B cell (primary cell): Measurements from ENCODE around the gene ATG4B. TPM values are rescaled to one million over a fixed set of nuclear protein-coding genes. Genes with fewer than 3 reads are reported as not detected.
A peak's percentile ranks its signal among the peaks of the same experiment; 100 is the strongest.

Source experiments
- ATAC-seq: fragments of 200-7000 bp; cut with Tn5 transposase; one replicate; pipeline ENCODE4 v1.10.0; 2021; ENCODE audit warnings: low read depth, mild to moderate bottlenecking, moderate number of reproducible peaks, moderate library complexity
- CTCF ChIA-PET: fragments of 350-600 bp; sonication (Branson Sonifier 250); formaldehyde crosslinking; loops from one replicate; lab custom pipeline; 2021; ENCODE audit warnings: antibody characterized with exemption, inconsistent platforms; lab: Charles Lee
- POLR2A ChIA-PET: fragments of 350-600 bp; sonication (Branson Sonifier 250); formaldehyde crosslinking; loops from one replicate; lab custom pipeline; 2021; ENCODE audit warnings: antibody characterized with exemption; lab: Charles Lee
- DNase-seq: peaks from one replicate; pipeline ENCODE4 v3.0.0; 2013
- H2AFZ ChIP-seq: 2 replicates; pipeline ENCODE4 v1.6.1; 2012; ENCODE audit warnings: mild to moderate bottlenecking, low read depth, low read length; ENCODE audit not compliant: insufficient read depth, poor library complexity, severe bottlenecking
- H3K27ac ChIP-seq, 2 donors: 1 replicate in 1 of 2; 2 replicates in 1 of 2; pipeline ENCODE4 v1.5.1; 2012 to 2013; ENCODE audit warnings: low read length in 2 of 2, mild to moderate bottlenecking in 2 of 2, moderate library complexity in 1 of 2
- H3K27me3 ChIP-seq, 4 experiments: fragments of 200-600 bp in 1 of 4; sonication (generic) in 1 of 4; replicated peaks in 1 of 4; 1 replicate in 2 of 4; 2 replicates in 2 of 4; pipeline versions ENCODE4 v1.6.1 to v1.7.0; 2013 to 2016; ENCODE audit warnings: low read length in 3 of 4, mild to moderate bottlenecking in 2 of 4, mixed read lengths in 1 of 4, moderate library complexity in 1 of 4; ENCODE audit not compliant: insufficient read depth in 4 of 4, control insufficient read depth in 3 of 4; ENCODE audit errors: control extremely low read depth in 1 of 4
- H3K36me3 ChIP-seq, 2 experiments: replicated peaks in 1 of 2; 1 replicate in 1 of 2; 2 replicates in 1 of 2; pipeline versions ENCODE4 v1.6.1 to v1.7.1; 2013; ENCODE audit warnings: low read length in 1 of 2; ENCODE audit not compliant: insufficient read depth in 2 of 2, control insufficient read depth in 1 of 2; ENCODE audit errors: control extremely low read depth in 1 of 2, extremely low read depth in 1 of 2
- H3K4me1 ChIP-seq, 2 donors: fragments of 200-600 bp in 1 of 2; sonication (generic) in 1 of 2; 1 replicate in 1 of 2; 2 replicates in 1 of 2; pipeline versions ENCODE4 v1.5.1 to v1.6.1; 2013 to 2017; ENCODE audit warnings: low read length in 2 of 2; ENCODE audit not compliant: control insufficient read depth in 2 of 2, insufficient read depth in 2 of 2
- H3K4me2 ChIP-seq: replicated peaks from 2 replicates; pipeline ENCODE3; 2012; ENCODE audit warnings: mild to moderate bottlenecking, low read depth, low read length; ENCODE audit not compliant: poor library complexity, severe bottlenecking
- H3K4me3 ChIP-seq, 5 experiments: fragments of 200-600 bp in 1 of 5; sonication (generic) in 1 of 5; 1 replicate in 3 of 5; 2 replicates in 2 of 5; pipeline versions ENCODE4 v1.5.1 to v1.7.0; 2011 to 2016; ENCODE audit warnings: low read length in 4 of 5, mild to moderate bottlenecking in 4 of 5, low read depth in 2 of 5, control low read depth in 1 of 5, moderate library complexity in 1 of 5; ENCODE audit not compliant: insufficient read depth in 1 of 5; ENCODE audit errors: control extremely low read depth in 1 of 5, extremely low read depth in 1 of 5
- H3K79me2 ChIP-seq: fragments of 200-600 bp; sonication (generic); one replicate; pipeline ENCODE4 v1.6.0; 2016; ENCODE audit warnings: low read length; ENCODE audit not compliant: control insufficient read depth, insufficient read depth
- H3K9ac ChIP-seq: fragments of 200-600 bp; sonication (generic); 2 replicates; pipeline ENCODE4 v1.6.1; 2017; ENCODE audit warnings: mild to moderate bottlenecking, low read length, moderate library complexity
- H3K9me3 ChIP-seq, 3 donors: one replicate each; pipeline versions ENCODE4 v1.6.1 to v1.7.1; 2013; ENCODE audit warnings: low read length in 2 of 3; ENCODE audit not compliant: control insufficient read depth in 2 of 3, insufficient read depth in 1 of 3; ENCODE audit errors: control extremely low read depth in 1 of 3
- H4K20me1 ChIP-seq: 2 replicates; pipeline ENCODE4 v1.6.0; 2012; ENCODE audit warnings: mild to moderate bottlenecking, low read length; ENCODE audit not compliant: insufficient read depth, control insufficient read depth, poor library complexity, severe bottlenecking
- H3K27ac Mint-ChIP-seq: one replicate; pipeline ENCODE4 v1.8.0; 2021; ENCODE audit warnings: mixed read lengths
- H3K27me3 Mint-ChIP-seq: one replicate; pipeline ENCODE4 v1.8.0; 2021; ENCODE audit warnings: mixed read lengths
- H3K4me1 Mint-ChIP-seq: one replicate; pipeline ENCODE4 v1.8.0; 2021; ENCODE audit warnings: mixed read lengths
- H3K4me3 Mint-ChIP-seq: one replicate; pipeline ENCODE4 v1.8.0; 2021; ENCODE audit warnings: mixed read lengths
- H3K9me3 Mint-ChIP-seq: one replicate; pipeline ENCODE4 v1.8.0; 2022; ENCODE audit warnings: mixed read lengths; ENCODE audit not compliant: insufficient read depth
- CTCF ChIP-seq: fragments of 200-600 bp; IDR thresholded peaks from one replicate; pipeline ENCODE4 v1.8.0; 2022; ENCODE audit warnings: antibody characterized with exemption, mild to moderate bottlenecking
- EZH2 ChIP-seq: IDR thresholded peaks from 2 replicates; pipeline ENCODE4 v1.6.1; 2012; ENCODE audit warnings: borderline replicate concordance, low read depth, mild to moderate bottlenecking, moderate library complexity, low read length; ENCODE audit not compliant: insufficient read depth, poor library complexity, severe bottlenecking
- WGBS: methylation state at CpG from one replicate; pipeline ENCODE4 v1.1.5; 2013; ENCODE audit warnings: missing lambda C conversion rate; ENCODE audit not compliant: insufficient coverage; 5-methylcytosine and 5-hydroxymethylcytosine counted together
- intact Hi-C: fragments of 100-400 bp; cut with micrococcal nuclease; formaldehyde crosslinking; loops from one replicate; pipeline ENCODE4 v1.10.0; 2022
- polyA plus RNA-seq: library from polyadenylated mRNA; depleted of rRNA; stranded (reverse); fragments of >200 nt; gene quantifications from 2 replicates; pipeline ENCODE4 v1.2.3, GENCODE V29; 2012
- total RNA-seq, 2 donors: library from RNA; stranded (reverse); fragments of 120-200 nt in 1 of 2; gene quantifications; 1 replicate in 1 of 2; 2 replicates in 1 of 2; pipeline versions ENCODE4 v1.2.3 to v1.2.4, GENCODE V29; 2013 to 2022

Gene ATG4B
- total and polyA plus RNA-seq, 2 donors (not counting 1 experiment from before 2014, with no cell fraction given): 130 TPM

GRCh38 chr2:241701149-241701398 lies 63.6 kb downstream of the ATG4B start:
- peak overlapping the region; percentile 96 for H3K27ac Mint-ChIP-seq
- CTCF ChIA-PET: interaction anchor here (1.1 to 3.6 kb wide), 3 partner anchors 13 to 33 kb away, joined by 3 to 19 read pairs (median 10); partner anchors contain the start of genes D2HGDH and DTYMK
- peak overlapping the region; percentile 94 for H3K4me3 Mint-ChIP-seq
- Histone ChIP-seq H3K27me3 (no peaks in the 10 kb centered on the region), H3K4me1 (peaks cover 14 to 21% of the 10 kb centered on the region in 2 donors), H4K20me1 (peaks cover 18% of the 10 kb centered on the region), H3K27ac (peak overlapping the region; percentile 24 to 89), H3K9me3 (peaks cover 0 to 7% (median 0%) of the 10 kb centered on the region in 3 donors), H3K4me2 (peak overlapping the region; percentile 99), H3K9ac (peak overlapping the region; percentile 84), H3K36me3 (peaks cover 0 to 6% of the 10 kb centered on the region in 2 experiments), H2AFZ (peak overlapping the region; percentile 73), H3K4me3 (peak overlapping the region in 4 of 5 experiments; percentile 69 to 78 (median 76)), H3K79me2 (peaks cover 32% of the 10 kb centered on the region)
- ATAC-seq (no peak), DNase-seq (no peak)
- H3K27me3 Mint-ChIP-seq: no peaks in the 10 kb centered on the region
- TF ChIP-seq EZH2 (no peak), CTCF (peak; percentile 66)
- H3K9me3 Mint-ChIP-seq: no peaks in the 10 kb centered on the region
- 0% methylated on average over 17 of the region's 17 CpGs for WGBS
- intact Hi-C loops: loop anchor here (1.0 to 5.0 kb wide), 4 partner anchors 15 to 869 kb away; partner anchors contain the start of genes ATG4B, DTYMK and THAP4
- peaks cover 20% of the 10 kb centered on the region for H3K4me1 Mint-ChIP-seq
- POLR2A ChIA-PET: interaction anchor here (2.0 to 3.5 kb wide), 4 partner anchors 14 to 180 kb away, joined by 12 to 30 read pairs (median 16); partner anchors contain the start of genes ATG4B, D2HGDH, DTYMK and THAP4
